Activated CD8-positive, alpha-beta memory T cell treated with anti-CD3 and anti-CD28 coated beads for 4 hours (primary cell): ENCODE measurements around the gene NRIP3.
"Not testable (repeated sequence)": the region's sequence is repeated elsewhere in the genome, so short reads cannot be mapped to it uniquely, and the experiment has no call there.

Source experiments
- DNase-seq, 2 donors: peaks; one replicate each; pipeline ENCODE4 v3.0.0-alpha.2; 2020; ENCODE audit warnings: low read depth in 2 of 2

The NRIP3 gene

DNA sequence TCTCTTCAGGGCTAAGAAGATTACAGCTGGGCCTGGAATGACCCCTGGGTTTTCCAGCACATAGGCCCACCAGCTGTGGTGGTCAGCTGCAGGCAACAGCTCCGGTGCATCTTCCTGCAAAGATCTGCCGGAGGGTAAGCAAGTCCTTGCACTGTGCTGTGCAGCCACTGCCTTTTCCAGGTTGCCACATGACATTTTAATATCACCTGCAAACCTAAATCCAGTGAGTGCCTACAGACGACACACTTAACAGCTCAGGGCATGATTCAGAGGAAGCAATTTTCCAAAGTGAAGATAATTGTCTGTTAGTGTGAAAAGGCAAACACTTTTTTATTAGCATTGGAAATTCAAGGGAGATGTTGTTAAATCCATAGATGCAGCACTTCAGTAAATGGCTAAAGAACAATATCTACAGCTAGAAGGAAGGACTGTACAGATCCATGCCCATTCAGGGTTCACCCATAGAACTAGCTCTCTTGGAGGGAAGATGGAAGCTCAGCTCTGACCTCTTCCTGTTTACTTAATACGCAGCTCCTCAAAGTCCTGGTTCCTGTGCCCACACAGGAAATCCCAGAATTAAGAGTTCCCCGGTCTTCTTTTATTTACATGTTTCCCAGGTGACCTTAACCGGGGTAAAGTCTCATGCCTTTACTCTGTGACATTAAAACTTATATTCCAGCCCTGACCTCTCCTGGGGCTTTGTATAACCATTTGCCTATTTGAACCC lies 13.3 kb upstream of the NRIP3 start:
- DNase-seq: no peak

DNA sequence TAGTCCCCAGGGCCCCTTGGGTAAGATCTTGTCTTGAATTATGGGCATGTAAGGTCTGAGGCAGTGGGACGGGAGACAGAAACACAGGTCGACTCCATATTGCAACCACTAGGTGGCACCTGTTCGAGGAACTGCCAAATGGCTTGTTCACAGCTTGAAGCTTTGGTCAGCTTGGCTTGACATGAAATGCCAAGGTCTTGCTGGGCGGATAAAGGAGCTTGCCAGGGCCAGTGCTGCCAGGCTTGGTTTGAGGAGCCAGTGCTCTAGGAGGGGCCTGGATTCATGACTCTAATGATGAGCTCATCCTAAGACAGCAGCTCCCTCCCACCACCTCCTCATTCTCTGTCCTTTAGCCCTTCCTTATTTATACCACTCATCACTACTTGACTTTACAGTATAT lies 11.9 kb upstream of the NRIP3 start:
- DNase-seq: peak; percentile 11 to 28

DNA sequence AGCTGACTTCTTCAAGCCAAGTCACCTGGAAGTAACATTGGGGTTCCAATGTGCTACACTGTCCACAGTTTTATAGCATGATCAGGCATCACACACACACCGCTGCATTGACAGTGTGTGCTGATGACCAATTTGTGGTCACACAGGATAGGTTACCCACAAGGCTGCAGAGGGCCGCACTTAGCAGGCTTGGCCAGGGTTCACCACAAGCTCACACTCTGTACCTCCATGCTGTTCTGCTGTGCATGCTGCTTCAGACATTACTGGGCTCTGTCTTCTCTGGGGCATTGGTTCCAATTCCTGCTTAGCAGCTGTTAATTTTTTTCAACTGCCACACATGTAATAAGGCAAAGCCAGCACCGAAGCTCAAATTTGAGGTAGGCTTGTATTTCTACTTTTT lies 11.0 kb upstream of the NRIP3 start:
- no peak for DNase-seq

DNA sequence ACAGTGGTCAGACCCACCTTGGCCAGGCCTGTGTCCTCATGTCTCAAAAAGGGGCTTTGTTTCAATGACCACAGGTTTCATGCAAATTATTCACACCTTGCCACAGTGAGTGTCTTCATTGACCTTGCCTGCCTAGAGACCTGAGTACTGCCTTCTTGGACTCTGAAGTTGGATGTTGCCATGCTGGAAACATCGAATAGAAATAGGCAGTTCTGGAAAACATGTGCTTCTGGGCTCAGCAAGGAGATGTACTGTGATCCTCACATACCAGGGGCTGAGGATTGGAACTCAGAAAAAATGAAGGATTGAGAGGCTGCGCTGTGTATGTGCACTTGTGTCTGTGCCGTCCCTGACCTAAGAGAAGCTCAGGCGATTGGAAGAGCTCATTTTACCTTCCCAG lies 9.6 kb upstream of the NRIP3 start:
- DNase-seq: no peak

DNA sequence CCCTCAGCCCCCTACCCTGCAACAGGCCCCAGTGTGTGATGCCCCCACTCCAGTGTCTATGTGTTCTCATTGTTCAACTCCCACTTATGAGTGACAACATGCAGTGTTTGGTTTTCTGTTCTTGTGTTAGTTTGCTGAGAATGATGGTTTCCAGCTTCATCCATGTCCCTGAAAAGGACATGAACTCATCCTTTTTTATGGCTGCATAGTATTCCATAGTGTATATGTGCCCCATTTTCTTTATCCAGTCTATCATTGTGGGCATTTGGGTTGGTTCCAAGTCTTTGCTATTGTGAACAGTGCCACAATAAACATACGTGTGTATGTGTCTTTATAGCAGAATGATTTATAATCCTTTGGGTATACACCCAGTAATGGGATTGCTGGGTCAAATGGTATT lies 5.7 kb upstream of the NRIP3 start:
- not testable (repeated sequence) for DNase-seq

DNA sequence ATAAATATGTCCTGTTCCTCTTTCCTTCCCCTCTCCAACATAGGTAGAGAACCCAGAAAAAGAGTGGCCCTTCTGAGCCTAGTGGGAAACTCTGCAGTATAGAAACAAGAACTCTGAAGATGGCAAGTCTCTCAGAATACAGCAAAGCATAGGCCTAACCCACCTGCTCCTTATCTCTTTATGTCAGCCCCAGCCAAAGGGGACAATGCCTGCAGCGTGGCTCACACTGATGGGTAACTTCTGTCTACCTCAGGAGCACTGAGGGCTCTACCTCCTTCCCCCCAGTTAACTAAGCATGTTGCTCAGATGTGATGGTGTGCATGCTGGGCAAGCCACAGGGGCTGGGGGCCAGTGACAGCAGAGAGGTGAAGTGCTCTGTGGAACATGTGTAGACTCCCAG lies 4.9 kb upstream of the NRIP3 start:
- no peak for DNase-seq

DNA sequence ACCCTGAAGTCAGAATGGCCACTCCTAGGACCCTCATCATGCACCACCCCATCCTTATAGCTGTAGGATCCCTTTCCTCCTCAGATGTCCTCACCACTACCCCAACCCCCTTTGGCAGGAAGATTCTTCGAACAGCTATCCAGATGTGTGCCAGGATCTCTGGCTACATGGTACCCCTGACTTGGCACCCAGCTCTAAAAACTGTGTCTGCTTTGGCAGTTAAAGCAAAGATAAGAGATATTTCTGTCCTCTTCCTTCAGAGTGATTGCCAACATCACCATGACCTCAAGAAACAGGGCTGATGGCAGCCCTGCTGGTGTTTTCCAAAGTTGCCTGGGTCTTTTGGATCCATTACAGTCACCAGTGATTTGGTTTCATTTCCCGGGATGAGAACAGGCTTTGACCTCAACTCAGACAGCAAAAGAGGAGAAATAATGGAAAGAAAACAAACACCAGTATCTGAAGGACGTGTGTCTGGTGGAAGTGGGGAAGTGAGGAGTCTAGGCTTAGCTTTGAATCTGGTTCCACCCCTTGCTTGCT lies 4.3 kb upstream of the NRIP3 start:
- no peak for DNase-seq

DNA sequence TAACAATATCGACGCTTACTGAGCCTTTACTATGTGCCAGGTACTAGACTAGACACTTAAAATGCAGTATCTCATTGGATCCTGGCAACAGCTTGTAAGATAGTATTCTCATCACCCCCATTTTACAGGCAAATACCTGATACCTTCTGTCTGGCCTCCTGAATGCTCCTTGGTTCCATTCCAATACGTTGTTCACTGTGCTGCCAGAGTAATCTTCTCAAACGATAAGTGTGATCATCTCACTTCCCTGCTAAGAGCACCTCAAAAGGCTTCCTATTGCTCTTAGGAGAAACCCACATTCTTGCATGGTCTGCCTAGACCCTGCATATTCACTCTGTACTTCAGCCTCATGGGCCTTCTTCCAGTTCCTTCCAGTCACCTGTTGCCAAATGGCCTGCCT lies 1.3 kb upstream of the NRIP3 start:
- DNase-seq: no peak

DNA sequence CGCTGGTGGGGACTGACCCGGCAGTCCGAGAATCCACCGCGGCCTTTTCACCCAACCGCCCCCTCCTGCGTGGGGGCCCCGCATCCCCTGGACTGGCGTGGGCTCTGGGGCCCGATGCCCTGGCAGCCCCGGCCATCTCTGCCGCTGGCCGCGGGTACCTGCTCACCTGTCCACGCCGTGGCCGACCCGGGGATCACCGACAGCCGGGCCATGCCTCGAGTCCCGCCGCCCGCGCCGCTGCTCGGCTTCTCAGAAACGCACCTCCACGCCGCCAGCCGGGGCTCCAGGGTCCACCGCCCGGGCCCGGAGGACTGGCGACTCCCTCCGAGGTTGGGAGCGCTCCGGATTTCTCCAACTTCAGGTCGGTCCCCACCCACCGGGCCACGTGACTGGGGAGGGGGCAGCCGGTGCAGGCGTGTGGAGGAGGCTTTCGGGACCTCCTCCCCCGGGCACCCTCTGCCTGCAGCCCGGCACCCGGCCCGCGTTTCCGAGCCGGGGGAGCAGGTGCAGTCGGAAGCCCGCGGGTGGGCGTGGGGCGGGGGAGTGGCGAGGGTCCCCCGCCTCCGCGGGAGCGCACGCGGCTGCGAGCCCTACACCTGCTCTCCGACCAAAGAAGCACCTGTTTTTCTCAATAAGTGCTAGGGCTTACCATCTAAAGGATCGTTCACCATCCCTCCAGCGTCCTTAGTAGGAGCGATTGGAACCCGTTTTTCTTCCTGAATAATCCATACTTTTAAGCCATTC lies 554 bp upstream of the NRIP3 start:
- no peak for DNase-seq

DNA sequence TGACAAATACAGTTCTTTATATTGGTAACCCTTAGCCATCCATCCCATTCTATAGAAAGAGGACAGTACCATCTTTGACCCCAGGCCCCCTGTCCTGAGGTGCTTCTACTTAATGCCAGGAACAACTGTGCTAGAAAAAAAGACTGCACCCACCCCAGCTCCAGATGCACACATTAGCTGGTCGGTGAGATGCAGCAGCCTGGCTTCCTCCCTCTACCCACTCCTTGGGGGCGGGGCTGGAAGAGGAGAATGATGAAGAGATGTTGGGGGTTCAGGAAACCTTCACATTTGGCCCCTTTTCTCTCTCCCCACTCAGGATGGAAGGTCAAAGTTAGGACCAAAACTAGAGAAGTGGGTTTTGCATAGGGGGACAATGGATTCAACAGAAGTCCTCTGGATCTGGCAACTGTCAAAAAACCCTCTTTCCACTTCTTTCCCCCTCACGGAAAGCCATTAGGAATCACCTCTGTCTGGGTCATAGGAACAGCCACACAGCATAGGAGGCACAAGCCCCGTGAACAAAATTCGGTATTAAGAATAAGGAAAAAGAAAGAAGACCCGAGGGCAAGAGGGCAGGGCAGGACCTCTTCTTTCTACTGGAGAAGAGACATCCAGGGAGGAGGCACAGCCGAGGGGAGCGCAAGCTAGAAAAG lies 755 bp downstream of the NRIP3 start:
- no peak for DNase-seq

DNA sequence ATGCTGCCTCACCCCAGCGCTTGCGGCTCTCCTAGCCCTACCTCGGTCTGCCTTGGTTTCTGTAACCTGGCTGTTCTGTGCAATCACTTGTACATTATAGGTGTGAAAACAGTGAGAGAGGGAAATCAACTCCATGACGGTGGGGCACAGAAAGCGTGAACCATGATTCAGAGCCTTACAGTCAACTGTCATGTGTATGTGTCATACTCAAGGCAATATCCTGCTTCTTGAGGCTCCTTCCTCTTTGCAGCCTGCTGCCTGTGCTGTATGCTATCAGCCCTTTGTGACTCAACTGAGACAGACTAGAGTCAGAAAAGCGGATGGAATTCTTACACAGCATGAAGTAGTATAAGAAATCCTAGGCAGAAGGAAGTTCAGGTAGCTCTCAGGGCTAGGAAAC lies 2.1 kb downstream of the NRIP3 start:
- DNase-seq: peak in 1 of 2 donors; percentile 18

DNA sequence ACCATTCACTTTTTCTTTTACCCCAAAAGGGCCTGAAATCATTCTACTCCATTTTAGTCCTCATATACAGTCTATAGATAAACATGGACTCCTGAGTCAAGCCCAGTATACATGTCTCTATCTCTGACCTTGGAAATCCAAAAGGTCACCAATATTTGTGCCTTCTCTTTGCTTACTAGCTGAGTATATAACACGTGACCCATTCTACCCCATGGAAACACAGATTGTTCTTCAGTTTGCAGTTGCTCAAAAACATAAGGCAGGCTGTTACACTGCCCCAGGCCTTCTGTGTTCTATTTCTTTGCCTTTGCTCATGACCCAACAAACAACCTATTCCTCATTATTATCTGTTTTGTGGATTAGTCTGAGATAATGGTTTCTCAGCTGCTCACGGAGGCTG lies 5.8 kb downstream of the NRIP3 start:
- no peak for DNase-seq

DNA sequence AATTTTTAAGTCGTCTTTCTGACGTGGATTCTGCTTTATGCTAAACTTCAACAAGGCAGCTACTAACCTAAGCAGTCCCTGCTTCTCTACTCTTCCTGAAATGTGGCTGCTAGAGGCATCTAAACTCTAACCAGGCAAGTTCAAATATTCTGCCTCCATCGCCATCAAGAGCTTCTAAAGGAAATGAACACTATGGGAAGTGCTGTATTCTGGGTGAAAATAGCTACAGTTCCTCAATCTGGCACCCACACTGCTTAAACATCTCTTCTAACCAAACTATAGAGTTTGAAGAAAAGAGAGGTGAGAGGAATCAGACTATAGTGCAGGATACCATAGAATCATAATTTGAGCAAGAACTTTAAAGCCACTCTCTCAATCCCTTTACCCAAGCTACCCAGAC lies 6.3 kb downstream of the NRIP3 start:
- no peak for DNase-seq

DNA sequence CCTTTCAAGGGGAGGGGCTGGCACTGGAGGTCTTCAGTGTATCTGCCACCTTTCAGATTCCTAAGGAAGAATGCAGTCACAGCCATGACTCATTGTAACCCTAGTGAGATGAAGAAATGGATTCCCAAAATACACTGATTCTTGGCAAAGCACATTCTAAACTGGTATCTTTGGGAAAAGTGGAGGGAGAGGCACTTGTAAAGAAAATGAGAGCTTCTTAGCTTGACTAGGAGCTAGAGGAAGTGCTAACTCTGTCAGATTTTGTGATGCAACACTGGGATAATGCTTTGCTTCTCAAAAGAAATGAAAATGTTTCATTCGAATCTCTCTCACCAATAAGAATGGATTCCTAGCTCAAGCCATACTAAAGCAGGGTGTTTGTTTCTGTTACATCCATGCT lies 14.3 kb downstream of the NRIP3 start:
- no peak for DNase-seq

DNA sequence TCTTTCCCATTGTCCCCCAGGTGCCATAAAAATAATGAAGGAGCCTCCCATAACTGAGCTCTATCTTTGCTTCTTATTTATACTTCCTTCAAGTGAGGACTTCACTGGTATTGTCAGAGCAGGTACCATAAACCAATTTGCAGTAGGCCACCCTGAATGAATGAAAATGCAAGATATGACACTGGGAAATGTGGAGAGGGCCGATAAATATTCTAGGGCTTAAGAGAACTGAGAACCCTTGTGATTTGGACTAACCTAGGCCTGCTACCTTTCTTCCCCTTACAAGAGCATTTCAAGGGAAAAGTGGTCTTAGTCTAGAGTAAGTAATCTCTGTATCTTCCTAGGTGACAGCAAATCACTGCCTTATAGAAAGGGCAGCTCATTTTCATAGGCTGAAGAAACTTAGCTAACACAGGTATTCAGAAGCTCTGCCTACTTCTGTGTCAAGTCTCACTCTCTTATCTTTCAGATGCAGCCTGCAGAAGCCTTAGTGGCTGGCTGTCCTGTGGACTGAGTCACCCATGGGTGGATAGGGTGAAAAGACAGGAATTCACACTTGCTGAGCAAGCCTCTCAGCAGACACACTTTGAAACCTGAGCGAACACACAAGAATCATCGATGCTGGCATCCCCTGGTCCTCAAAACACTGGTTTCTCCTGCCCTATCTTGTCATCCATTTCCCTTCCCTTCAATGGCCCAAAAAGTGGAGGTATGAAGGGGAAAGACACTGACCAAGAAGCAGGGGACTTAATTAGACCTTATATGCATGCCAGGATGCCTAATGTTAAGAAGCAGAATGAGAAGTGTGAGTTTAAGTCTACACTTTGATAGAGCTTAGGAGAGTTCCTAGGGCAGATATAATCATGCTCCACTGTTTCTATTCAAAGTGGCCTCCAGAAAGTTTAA lies 15.2 kb downstream of the NRIP3 start:
- no peak for DNase-seq

DNA sequence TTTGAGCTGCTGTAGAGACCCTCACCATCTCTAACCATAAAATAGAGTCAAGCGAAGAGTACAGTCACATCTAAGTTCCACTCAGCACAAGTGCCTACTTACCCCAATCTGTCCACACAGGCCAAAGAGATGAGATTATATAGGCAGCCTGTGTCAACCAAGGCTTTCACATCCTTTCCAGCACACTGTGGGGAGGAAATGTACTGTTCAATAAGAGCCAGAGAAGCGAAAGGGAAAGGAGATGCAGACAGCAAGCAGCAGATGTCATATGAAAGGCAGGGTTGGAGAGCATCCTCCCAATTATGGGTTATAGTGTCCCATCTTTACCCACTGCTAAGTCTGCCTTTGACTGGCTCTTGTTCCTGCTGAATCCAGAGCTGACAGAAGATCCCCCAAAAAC lies 16.4 kb downstream of the NRIP3 start:
- DNase-seq: no peak

DNA sequence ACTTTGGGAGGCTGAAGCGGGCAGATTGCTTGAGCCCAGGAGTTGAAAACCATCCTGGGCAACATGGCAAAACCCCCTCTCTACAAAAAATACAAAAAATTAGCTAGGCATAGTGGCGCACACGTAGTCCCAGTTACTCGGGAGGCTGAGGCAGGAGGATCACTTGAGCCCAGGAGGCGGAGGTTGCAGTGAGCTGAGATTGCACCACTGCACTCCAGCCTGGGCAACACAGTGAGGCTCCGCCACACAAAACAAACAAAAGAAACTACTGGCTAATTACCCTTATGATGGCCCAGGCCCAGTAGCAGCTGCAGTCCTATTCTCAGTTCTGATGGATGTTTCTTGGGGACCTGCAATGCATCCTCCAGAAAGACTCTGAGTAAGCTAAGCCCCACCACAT lies 17.0 kb downstream of the NRIP3 start:
- DNase-seq: not testable (repeated sequence)

DNA sequence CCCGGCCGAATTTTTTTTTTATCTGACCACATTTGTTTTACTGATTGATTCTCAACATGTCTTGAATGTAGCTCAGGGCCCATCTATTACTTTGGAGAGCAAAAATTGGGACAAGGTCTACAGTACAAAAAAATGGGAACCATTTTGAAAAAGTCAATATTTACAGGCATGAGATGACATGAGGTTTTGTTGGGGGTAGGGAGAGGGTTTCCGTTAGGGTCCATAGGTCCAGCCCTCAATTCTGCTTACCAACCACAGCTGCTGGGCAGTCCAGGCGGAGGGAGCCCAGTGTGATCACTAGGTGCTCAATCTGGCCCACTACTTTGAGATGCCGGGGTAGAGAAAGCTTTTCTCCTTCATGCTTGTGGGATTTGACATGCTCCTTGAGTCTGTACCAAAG lies 18.3 kb downstream of the NRIP3 start:
- DNase-seq: no peak

DNA sequence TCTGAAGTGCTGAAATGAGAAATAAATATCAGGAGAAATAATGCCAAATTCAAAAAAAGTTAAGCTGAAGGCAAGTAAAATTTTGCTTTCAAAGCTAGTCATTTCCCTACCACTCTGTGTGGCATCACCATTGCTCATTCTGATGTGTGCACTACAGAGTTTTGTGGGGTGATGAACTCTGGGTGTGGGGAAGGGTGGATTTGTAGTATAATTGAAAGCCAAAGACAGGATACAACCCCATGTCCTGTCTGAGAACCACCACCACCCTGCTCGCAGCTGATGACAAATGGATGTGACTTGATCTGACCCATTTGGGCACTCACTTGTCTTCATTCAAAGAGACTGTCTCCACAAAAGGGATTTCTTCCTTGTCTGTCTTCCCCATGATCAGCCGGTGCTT lies 20.2 kb downstream of the NRIP3 start:
- no peak for DNase-seq

DNA sequence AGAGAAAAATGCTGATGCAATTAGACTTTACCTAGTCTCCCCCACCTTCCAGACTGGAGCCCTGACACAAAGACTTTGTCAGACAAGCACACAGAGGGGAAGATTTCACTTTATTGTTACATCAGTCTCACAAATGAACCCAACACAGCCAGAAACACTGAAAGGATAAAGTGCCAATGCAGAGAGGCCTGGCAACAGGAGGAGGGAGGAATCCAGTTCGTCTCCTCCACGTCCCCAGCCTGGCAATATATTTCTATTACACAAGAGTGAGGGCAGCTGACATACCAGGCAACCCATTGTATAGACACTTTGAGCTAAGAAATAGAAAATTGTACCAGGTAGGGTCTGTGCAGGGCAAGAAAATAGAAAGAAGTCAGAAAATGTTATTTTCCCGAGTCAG lies 23.3 kb downstream of the NRIP3 start:
- DNase-seq: no peak

DNA sequence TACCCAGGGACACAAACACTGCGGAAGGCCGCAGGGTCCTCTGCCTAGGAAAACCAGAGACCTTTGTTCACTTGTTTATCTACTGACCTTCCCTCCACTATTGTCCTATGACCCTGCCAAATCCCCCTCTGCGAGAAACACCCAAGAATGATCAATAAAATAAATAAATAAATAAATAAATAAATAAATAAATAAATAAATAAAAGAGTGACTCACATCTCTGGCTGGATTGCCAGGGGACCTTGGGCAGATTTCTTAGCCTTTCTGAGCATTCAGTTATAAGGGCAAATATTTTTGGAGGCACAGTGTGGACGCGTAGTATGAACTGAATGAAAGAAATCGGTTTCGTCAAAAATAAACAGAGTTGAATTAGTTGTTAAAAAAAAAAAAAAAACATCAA lies 24.4 kb downstream of the NRIP3 start:
- DNase-seq: not testable (repeated sequence)

DNA sequence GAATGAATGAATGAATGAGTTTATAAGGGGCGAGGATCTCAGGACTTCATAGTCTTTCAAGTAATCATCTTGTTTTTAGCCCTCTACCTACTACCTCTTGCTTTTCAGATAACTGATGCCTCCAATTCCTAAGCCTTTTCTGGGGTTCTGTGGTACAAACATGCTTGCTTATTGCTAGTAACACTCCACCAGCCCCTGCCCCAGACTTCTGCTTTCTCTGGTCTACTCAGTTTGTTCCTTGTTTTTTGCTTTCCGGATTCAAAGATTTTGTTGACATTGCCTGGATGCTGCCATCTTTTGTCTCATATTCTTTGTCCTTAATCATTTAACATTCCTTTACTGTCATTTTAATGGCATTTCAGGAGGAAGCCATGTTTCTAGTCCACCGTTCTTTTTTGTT lies 30.7 kb downstream of the NRIP3 start:
- DNase-seq: no peak
